Left ventricle myocardium superior (tissue), 1 donor: Measurements from ENCODE around the gene ZNF12. TPM values are rescaled to one million over a fixed set of nuclear protein-coding genes. Genes with fewer than 3 reads are reported as not detected.
"Not testable (repeated sequence)": the region's sequence is repeated elsewhere in the genome, so short reads cannot be mapped to it uniquely, and the experiment has no call there.

ENCODE experiments used
- ATAC-seq: fragments of 200-7000 bp; cut with Tn5 transposase; one replicate; pipeline ENCODE4 v1.9.1; 2020; ENCODE audit warnings: mild to moderate bottlenecking, moderate library complexity
- DNase-seq: peaks from one replicate; pipeline ENCODE4 v3.0.0-alpha.2; 2020
- intact Hi-C: fragments of 100-400 bp; cut with micrococcal nuclease; formaldehyde crosslinking; loops from one replicate; pipeline ENCODE4 v1.11.0; 2022
- long read RNA-seq: library from polyadenylated mRNA; unstranded; transcript quantifications from one replicate; pipeline ENCODE4 v2.0.0, GENCODE V29; 2021
- total RNA-seq: library from RNA; stranded (reverse); fragmentation: NEBNext Ultra II Directional; extraction: Animal tissue kit (Norgen Biotek cat#: 25700); gene quantifications from one replicate; pipeline ENCODE4 v1.2.1, GENCODE V29; 2021
- donor health status: DM: no; HTN: yes; CAD: no; lungs with severe emphysema.

The ZNF12 gene
- total RNA-seq, result 15.5 TPM
- long read RNA-seq, full-length matches to known transcripts, result 44 of 52 reads
- long read RNA-seq, partial matches to known transcripts, result 1 of 52 reads
- long read RNA-seq, other reads (novel, unspliced or antisense), result 7 of 52 reads

DNA sequence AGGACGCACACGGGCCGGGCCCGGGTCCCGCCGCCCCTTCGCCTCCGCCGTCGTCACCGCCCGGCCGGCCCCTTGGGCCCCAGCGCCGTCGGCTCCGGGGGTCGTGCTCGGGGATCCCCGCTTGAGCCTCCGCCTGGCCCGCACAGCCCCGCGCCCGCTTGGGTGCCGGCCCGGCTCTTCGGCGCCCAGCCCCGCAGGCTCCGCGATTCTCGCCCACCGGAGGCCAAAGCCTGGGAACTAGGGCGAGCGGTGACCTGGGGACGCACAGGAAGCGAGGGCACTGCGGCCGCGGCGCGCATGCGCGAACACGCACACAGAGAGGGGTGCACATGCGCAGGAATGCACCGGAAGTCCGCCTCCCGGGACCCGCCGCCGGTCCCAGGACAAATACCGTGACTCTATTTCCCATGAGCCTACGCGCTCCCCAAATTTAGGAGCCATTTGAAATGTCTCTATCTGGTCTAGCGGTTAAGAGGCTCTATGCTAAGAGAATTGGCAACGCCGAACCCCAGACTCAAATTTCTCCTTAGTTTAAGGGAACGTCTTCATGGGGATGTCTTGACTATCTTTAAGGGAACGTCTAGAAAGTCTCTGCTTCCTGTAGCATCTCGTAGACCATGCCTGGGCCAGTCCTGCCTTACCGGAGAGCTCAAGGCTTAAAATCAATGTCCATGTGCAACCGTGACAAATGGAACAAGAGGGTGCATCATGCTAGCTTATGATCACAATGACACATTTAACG is at the start of gene ZNF12:
Gene ZNF12, minus strand, starts transcription at position 282 of the 742 bp plus-strand sequence. CDS start 1,774 bp downstream, outside the sequence.
- DNase-seq (peak; percentile 99), ATAC-seq (peak; percentile 100)
- intact Hi-C loops, result no loop called here

DNA sequence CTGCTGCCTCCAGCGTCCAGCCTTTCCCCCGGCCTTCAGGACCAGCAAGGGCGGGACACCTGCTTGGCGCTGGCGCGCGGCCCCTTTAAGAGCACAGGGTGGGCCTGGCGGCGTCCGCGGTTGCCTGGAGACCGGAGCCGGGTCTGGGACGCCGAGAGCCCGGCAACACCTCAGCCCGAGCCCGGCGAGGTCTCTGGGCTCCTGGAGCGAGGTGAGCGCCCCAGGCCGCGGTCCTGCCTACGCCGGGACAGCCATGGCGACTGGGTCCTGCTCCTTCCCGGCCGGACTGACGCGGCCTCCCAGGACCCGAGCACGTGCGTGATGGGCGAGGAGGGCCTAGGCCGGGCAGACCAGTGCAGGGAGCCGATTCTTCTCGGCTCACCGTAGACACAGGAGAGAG is 47.2 kb upstream of the ZNF12 start, which contains the start of gene RSPH10B2:
Gene RSPH10B2, plus strand, starts transcription at position 140 of the 400 bp plus-strand sequence. CDS start 3,575 bp downstream, outside the sequence.
- ATAC-seq, result peak; percentile 83
- intact Hi-C loops, DNase-seq: not testable (repeated sequence)

DNA sequence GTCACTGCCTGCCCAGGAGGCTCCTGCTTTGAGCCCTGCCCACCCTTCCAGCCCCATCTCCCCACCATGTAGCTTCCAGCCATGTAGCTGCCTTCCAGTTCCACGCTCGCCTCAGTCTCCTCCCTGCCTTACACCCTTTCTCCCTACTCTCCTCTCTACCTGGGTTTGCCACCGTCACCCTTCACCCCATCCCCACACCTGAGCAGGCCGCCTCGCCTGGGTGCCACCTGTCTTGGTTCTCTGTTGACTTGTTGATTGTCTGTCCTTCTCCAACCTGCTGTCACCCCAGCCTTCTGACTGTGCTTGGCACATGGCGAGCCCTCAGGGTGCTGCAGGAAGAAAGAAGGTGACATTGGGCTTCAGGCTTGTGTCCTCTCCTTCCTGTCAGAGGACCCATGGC is 43.4 kb upstream of the ZNF12 start:
- ATAC-seq, intact Hi-C loops, DNase-seq: not testable (repeated sequence)

DNA sequence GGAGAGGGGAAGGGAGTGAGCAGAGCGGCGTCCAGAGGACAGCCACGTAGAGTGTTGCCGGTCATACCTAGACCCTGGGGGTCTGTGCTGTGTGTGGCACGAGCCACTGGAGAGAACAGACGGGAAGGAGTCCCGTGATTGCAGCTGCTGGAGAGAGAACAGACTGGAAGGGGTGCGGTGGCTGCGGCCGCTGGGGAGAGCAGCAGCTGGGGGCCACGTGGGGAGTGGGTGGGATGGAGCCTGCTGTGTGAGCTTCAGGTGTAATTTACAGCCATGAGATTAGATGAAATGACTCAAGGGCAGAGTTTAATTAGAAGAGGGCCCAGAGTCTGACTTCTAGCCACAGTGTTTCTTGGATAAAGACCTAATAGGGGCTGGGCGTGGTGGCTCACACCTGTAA is 42.6 kb upstream of the ZNF12 start:
- ATAC-seq, DNase-seq, intact Hi-C loops: not testable (repeated sequence)

DNA sequence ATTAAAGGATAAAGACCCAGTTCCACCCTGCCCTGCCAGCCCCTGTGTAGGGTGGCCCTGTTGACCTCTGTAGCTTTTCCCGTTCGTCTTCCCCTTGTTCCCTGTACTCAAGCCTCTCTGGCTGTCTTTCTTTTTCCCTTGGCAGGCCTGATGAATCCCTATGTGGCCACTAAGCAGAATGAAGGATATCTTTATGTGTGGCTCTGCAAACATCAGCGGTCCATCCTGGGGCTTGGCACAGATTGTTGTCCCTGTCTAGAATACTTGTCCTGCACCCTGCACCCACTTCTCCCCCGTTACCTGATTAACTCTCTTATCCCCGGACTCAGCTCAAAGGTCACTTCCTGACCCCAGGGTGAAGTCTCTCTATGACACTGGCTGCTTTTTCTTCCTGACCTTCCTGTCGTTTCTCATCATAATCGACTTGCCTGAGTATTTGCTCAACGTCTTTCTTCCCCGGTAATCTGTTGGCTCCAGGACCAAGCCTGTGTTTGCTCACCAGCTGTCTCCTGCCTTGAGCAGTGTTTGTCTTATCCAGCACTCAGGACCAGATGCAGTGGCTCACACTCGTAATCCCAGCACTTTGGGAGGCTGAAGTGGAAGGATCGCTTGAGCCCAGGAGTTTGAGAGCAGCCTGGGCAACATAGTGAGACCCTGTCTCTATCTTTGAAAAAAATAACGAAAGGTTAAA is 37.8 kb upstream of the ZNF12 start:
- ATAC-seq, intact Hi-C loops, DNase-seq: not testable (repeated sequence)

DNA sequence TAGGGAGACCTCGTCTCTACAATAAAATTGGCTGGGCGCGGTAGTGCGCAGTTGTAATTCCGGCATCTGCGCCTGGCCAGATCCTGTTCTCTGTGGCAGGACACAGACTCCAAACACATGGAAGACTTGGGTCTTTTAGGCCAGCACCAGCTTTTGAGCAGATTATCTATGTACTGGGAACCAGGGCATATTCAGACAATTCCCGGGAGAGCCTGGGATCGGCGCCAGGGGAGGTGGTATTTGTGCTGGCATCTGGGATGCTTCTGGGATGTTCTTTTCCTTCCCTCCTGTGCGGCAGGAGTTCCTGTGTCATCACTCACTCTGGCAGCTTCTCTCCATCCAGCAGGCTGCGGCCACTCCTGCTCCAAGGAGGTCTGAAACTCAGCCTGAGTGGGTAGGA is 31.7 kb upstream of the ZNF12 start:
- ATAC-seq, intact Hi-C loops, DNase-seq: not testable (repeated sequence)

DNA sequence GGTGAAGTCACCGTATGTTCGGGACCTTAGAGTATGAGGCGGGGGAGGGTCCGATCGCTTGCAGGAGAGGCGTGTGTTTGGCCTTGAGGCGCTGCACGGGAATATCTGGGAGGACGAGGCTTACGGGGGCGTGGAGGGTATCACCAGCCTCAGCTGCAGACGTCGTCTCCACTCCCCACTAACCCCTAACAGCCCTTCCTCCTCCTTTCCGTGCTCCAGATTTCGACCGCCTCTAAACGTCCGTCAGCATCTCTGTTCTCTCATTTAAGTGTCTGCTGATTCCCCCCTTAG is 23.5 kb upstream of the ZNF12 start:
- no peak for ATAC-seq

DNA sequence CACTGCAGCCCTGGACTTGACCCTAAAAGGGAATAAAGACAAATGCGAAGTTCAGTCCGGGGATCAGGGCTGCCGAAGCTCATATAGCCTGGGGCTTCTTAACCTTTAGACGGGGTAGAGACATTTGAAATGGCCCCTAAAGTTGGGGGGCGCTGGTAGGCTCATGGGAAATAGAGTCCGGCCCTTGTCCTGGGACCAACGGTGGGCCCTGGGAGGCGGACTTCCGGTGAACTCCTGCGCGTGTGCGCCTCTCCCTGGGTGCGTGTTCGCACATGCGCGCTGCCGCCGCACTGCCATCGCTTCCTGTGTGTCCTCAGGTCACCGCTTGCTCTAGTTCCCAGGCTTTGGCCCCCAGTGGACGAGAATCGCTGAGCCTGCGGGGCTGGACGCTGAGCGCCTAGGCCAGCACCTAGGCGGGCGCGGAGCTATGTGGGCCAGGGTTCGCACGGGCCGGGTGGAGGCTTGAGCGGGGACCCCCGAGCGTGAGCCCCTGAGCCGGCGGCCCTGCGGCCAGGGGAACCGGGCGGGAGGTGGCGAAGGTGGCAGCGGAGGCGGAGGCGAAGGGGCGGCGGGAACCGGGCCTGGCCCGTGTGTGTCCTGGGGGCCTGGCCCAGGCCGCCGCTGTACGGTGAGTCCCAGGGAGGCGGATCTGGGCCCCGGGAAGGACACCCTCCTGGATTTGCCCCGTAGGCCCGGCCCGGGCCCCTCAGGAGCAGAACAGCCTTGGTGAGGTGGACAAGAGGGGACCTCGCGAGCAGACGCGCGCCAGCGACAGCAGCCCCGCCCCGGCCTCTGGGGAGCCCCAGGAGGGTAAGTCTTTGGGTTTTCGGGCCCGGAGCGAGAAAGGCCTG is 23.0 kb upstream of the ZNF12 start:
- intact Hi-C loops, result no loop called here
- ATAC-seq (peak; percentile 100), DNase-seq (peak; percentile 97)

More for the DNA sequence above, 23.5 kb upstream of the ZNF12 start:
- DNase-seq, result no peak
- intact Hi-C loops, result no loop called here

DNA sequence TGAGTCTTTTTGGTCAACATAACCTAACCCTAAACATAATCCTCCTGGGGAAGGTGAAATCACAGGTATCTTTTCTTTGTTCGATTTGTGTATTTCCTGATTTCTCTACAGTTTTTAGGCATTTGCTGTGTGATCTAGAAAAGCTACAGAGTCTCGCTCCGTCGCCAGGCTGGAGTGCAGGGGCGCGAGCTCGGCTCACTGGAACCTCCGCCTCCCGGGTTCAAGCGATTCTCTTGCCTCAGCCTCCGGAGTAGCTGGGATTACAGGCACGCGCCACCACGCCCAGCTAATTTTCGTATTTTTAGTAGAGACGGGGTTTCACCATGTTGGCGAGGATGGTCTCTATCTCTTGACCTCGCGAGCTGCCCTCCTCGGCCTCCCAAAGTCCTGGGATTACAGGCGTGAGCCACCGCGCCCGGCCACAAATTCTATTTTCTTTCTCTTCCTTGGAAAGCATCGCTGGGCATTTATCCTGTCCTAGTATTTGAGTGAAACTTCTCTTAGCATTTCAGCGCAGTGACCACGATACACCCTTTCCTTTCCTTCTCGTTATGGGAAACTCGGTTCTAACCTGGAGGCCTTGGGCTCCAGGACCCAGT is 22.2 kb upstream of the ZNF12 start:
- intact Hi-C loops, DNase-seq, ATAC-seq: not testable (repeated sequence)

DNA sequence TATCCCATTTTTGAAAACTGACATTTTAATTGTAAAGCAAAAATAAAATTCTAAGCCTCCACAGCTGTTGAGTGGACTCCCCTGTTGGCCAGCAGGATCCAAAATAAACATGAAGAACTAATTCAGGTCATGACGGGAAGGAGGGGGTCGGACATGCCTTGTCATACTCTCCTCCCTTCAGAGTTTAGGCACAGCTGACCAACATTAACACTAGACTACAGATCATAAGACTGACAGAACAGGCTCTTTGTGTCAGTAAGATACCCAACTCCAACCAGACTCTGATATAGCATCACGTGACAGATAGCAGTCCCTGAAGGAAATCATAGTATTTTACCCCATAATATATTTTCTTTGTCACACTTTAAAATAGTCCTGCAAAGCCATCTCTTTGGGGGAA is 20.9 kb upstream of the ZNF12 start:
- DNase-seq (no peak), ATAC-seq (no peak)
- intact Hi-C loops, result no loop called here

DNA sequence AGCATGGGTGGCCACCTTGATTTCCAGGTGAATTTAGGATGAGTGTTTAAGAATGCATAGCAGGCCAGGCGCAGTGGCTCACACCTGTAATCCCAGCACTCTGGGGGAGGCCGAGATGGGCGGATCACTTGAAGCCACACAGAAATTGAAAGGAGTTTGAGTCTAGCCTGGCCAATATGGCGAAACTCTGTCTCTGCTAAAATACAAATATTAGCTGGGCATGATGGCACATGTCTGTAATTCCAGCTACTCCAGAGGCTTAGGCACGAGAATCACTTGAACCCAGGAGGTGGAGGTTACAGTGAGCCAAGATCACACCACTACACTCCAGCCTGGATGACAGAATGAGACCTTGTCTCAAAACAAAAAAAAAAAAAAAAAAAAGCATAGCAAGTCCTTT is 19.6 kb upstream of the ZNF12 start:
- intact Hi-C loops, DNase-seq, ATAC-seq: not testable (repeated sequence)

DNA sequence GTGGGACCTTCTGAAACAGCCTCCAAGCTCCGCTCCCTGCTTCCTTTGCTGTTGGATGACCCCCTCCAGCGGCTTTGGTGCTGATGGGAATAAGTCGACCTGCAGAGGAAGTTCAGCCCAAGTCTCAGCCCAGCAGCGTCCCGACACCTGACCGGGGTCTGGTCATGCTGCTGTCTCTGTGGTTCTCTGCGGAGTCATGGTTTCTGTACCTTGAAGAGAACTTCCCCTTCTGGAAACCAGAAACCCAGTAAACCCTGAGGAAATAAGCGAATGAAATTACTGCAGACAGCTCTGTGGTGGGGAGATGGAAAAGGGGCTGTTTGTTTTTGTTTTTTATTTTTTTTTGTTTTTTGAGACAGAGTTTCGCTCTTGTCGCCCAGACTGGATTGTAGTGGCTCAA is 18.3 kb upstream of the ZNF12 start:
- DNase-seq (no peak), ATAC-seq (no peak)
- intact Hi-C loops, result no loop called here

DNA sequence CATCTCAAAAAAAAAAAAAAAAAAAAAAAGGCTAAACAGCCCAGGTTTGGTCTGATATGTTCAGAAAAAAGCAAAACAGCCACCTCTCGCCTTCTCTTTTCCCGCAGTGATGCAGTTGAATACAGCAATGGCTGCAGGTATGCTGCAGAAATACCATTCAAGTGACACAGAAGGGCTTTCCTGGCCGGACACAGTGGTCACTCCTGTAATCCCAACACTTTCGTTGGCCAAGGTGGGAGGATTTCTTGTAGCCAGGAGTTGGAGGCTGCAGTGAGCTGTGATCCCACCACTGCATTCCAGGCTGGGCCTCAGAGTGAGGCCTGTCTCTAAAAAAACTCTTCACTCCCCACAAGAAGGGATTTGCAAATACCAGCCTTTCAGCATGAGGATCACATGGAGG is 17.6 kb upstream of the ZNF12 start:
- DNase-seq, intact Hi-C loops, ATAC-seq: not testable (repeated sequence)

DNA sequence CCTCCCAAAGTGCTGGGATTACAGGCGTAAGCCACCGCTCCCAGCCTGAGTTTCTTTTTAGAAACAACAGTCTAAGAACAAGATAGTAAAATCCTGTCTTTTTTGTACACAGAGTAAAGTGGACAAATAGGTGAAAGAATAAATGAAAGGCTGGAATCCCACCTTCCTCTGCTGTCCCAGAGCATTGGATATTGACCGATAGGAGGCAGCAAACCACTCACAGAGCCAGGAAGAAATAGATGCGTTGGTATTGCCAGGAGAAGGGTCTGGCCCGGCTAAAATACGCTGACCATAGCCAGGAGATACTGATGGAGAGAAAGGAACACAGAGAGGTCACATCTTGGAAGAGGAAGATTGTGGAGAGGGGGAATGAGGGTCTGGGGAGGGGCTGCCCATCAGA is 11.4 kb upstream of the ZNF12 start:
- ATAC-seq (no peak), DNase-seq (no peak)
- intact Hi-C loops, result no loop called here

DNA sequence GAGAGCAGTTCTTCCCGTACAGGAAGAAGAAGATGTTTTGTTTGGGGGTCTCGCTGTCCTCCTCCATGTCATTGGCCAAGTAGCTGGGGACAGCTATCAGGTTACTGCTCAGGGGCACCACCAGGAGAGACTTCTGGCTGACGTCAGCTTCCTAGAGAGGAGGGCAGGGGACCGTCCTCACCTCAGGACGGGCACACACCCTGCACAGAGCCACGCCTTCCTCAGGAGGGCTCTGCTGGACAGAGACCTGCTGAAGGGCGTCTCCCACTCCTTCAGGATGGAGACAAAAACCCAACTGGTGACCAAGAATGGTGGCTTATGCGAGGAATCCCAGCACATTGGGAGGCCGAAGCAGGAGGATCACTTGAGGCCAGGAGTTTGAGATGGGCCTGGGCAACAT is 9.2 kb upstream of the ZNF12 start:
- ATAC-seq, intact Hi-C loops, DNase-seq: not testable (repeated sequence)

DNA sequence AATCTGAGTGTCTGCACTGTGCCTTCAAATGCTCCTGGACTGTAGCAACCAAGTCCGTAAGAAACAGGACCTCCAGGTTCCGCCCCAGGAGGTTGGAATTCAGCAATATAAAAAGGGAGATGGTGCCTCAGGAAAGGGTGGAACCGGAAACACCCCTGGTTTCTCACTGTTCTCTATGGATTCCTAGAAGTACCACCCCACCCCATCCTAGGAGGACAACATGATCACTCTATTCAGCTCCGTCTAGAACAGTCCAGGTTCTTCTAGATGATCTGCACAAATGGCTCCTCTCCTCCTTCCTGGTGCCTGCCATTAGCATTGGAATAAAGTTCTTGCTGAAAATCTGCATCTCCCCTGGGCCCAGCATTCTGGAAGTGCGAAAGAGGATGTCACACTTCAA is 7.6 kb upstream of the ZNF12 start:
- ATAC-seq (no peak), DNase-seq (no peak)
- intact Hi-C loops, result no loop called here

DNA sequence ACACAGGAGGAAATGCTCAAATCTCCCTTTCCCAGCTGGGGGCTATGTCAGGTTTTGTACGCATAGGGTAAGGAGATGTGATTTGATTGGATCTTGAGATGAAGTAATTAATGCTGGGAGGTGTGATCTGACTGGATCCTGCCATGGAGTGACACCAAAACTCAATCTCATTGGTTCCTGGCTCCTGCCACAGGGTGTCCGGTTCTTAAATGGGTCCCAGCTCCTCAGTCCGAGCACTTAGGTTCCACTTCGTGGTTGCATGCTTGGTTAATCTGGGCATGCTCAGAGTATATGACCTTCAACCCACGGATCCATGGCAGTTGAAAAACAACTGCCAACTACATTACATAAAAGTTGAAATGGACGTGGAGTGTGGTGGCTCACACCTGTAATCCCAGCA is 3.1 kb upstream of the ZNF12 start:
- no peak for ATAC-seq
- intact Hi-C loops, result no loop called here
- no peak for DNase-seq

DNA sequence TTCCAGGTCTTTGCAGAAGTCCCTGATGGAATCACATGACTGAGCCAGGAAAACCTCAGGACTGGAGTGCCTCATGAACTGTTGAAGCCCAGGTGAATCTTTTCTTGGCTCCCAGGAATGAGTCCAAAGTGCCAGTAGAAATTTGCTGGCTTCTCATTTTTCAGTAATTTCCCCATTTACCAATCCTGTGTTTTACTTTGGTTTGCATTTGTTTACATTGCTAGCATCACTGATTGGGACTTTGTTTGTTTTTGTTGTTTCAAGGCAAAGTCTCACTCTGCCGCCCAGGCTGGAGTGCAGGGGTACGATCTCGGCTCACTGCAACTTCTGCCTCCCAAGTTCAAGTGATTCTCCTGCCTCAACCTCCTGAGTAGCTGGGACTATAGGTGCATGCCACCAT is 1.6 kb upstream of the ZNF12 start:
- ATAC-seq, result no peak
- intact Hi-C loops, result no loop called here
- DNase-seq, result no peak
